IMR-90 (cell line): ENCODE measurements around the gene MRTFB.

Source experiments
- FOS ChIP-seq: fragments of 150-350 bp; IDR thresholded peaks from 2 replicates; pipeline ENCODE4 v1.6.1; 2016; ENCODE audit warnings: low read depth, low read length
- MAZ ChIP-seq: IDR thresholded peaks from 2 replicates; pipeline ENCODE4 v1.6.1; 2012; ENCODE audit warnings: low read depth, mild to moderate bottlenecking, low read length, improper control_type of control experiment, moderate library complexity, borderline replicate concordance
- POLR2A ChIP-seq: IDR thresholded peaks from 2 replicates; pipeline ENCODE4 v1.6.1; 2012; ENCODE audit warnings: mild to moderate bottlenecking, low read depth, low read length
- RCOR1 ChIP-seq: IDR thresholded peaks from 2 replicates; pipeline ENCODE4 v1.6.1; 2012; ENCODE audit warnings: mild to moderate bottlenecking, low read length, improper control_type of control experiment; ENCODE audit not compliant: insufficient replicate concordance
- RFX5 ChIP-seq: IDR thresholded peaks from 2 replicates; pipeline ENCODE4 v1.8.0; 2012; ENCODE audit warnings: low read depth, mild to moderate bottlenecking, low read length, moderate library complexity
- TF ChIP-seq, protein P1 (sequence below): conservative IDR thresholded peaks from 2 replicates; pipeline ENCODE4 v1.5.1; 2012; ENCODE audit warnings: mild to moderate bottlenecking, low read depth, low read length, improper control_type of control experiment

DNA sequence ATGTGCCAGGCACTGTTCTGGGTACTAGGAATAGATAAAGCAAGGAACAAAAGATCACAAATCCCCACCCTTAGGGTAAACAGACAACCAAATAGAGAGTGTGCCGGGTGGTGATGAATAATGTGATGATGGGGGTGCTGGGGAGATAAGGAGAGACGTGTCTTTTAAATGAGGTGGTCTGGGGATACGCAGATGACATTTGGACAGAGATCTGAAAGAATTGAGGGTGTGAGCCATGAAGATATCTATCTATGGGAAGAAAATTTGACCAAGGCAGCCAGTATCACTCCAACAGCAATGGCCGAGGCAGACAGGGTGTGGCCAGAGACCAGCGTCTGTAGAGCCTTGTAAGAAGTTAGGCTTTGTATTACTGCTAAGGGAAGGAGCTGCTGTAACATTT, 165.3 kb downstream of the MRTFB start:
- TF ChIP-seq, protein P1, sequence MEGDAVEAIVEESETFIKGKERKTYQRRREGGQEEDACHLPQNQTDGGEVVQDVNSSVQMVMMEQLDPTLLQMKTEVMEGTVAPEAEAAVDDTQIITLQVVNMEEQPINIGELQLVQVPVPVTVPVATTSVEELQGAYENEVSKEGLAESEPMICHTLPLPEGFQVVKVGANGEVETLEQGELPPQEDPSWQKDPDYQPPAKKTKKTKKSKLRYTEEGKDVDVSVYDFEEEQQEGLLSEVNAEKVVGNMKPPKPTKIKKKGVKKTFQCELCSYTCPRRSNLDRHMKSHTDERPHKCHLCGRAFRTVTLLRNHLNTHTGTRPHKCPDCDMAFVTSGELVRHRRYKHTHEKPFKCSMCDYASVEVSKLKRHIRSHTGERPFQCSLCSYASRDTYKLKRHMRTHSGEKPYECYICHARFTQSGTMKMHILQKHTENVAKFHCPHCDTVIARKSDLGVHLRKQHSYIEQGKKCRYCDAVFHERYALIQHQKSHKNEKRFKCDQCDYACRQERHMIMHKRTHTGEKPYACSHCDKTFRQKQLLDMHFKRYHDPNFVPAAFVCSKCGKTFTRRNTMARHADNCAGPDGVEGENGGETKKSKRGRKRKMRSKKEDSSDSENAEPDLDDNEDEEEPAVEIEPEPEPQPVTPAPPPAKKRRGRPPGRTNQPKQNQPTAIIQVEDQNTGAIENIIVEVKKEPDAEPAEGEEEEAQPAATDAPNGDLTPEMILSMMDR, result no peak
- TF ChIP-seq POLR2A, result no peak
- TF ChIP-seq RFX5, result no peak
- no peak for TF ChIP-seq RCOR1
- TF ChIP-seq MAZ, result no peak
- no peak for TF ChIP-seq FOS
